HepG2 (cell line): ENCODE data around the gene VKORC1L1.
"Not testable (repeated sequence)": the region's sequence is repeated elsewhere in the genome, so short reads cannot be mapped to it uniquely, and the experiment has no call there.

Experiments
- FIP1L1 ChIP-seq: fragments of 200-400 bp; formaldehyde crosslinking; IDR thresholded peaks from 2 replicates; pipeline ENCODE4 v1.6.1; 2018; ENCODE audit warnings: low read depth, mild to moderate bottlenecking, low read length, moderate library complexity, borderline replicate concordance; ENCODE audit not compliant: insufficient read depth
- MAX ChIP-seq: IDR thresholded peaks from 2 replicates; pipeline ENCODE4 v1.6.1; 2012; ENCODE audit warnings: inconsistent platforms
- MAZ ChIP-seq, 2 experiments: sonication (generic) in 1 of 2; formaldehyde crosslinking in 1 of 2; IDR thresholded peaks; 2 replicates each; pipeline versions ENCODE4 v1.5.0 to v1.6.1; 2012 to 2020; ENCODE audit warnings: low read depth in 2 of 2, mild to moderate bottlenecking in 2 of 2, borderline replicate concordance in 1 of 2, improper control_type of control experiment in 1 of 2, low read length in 1 of 2, missing genetic modification reagents in 1 of 2, moderate library complexity in 1 of 2
- NR2F2 ChIP-seq: IDR thresholded peaks from 2 replicates; pipeline ENCODE4 v1.6.1; 2012; ENCODE audit warnings: low read depth, inconsistent platforms, borderline replicate concordance
- PHF8 ChIP-seq: sonication (generic); formaldehyde crosslinking; IDR thresholded peaks from 2 replicates; pipeline ENCODE4 v1.5.0; 2020; ENCODE audit warnings: missing genetic modification reagents
- POLR2A ChIP-seq, 2 experiments: IDR thresholded peaks; 2 replicates each; pipeline ENCODE4 v1.6.1; 2011; ENCODE audit warnings: low read depth in 2 of 2, low read length in 2 of 2, mild to moderate bottlenecking in 1 of 2, moderate library complexity in 1 of 2; ENCODE audit not compliant: insufficient read depth in 1 of 2
- SP4 ChIP-seq: sonication (generic); formaldehyde crosslinking; IDR thresholded peaks from 2 replicates; pipeline ENCODE4 v1.8.1; 2023; ENCODE audit warnings: mild to moderate bottlenecking, missing genetic modification reagents
- TAF15 ChIP-seq: fragments of 200-400 bp; formaldehyde crosslinking; IDR thresholded peaks from one replicate; pipeline ENCODE4 v1.6.1; 2018; ENCODE audit warnings: mild to moderate bottlenecking, low read depth, low read length; ENCODE audit not compliant: poor library complexity, severe bottlenecking
- ZFY ChIP-seq: sonication (generic); formaldehyde crosslinking; IDR thresholded peaks from 2 replicates; pipeline ENCODE4 v1.4.0; 2020; ENCODE audit warnings: missing genetic modification reagents
- ZNF331 ChIP-seq: sonication (generic); formaldehyde crosslinking; IDR thresholded peaks from 2 replicates; pipeline ENCODE4 v1.4.0; 2020; ENCODE audit warnings: missing genetic modification reagents
- ZNF335 ChIP-seq: sonication (generic); formaldehyde crosslinking; IDR thresholded peaks from 2 replicates; pipeline ENCODE4 v1.4.0; 2020; ENCODE audit warnings: missing genetic modification reagents
- TF ChIP-seq, protein P1 (sequence below): sonication (generic); formaldehyde crosslinking; IDR thresholded peaks from 2 replicates; pipeline ENCODE4 v1.9.0; 2021; ENCODE audit warnings: missing genetic modification reagents, borderline replicate concordance

- TF ChIP-seq ZNF335 (CRISPR knock-in tag); POLR2A (IDR thresholded peaks at IDR 0.05; ENCODE audit: insufficient read depth in 1 of 2, low read depth in 2 of 2, low read length in 2 of 2); MAZ (IDR thresholded peaks at IDR 0.05; ENCODE audit: borderline replicate concordance, low read depth, low read length); MAZ (CRISPR knock-in tag; IDR thresholded peaks at IDR 0.05; ENCODE audit: low read depth); FIP1L1; NR2F2; PHF8 (CRISPR knock-in tag); SP4; MAX; TAF15; ZFY (CRISPR knock-in tag); ZNF331 (CRISPR knock-in tag): not testable (repeated sequence)
- TF ChIP-seq, protein P1, sequence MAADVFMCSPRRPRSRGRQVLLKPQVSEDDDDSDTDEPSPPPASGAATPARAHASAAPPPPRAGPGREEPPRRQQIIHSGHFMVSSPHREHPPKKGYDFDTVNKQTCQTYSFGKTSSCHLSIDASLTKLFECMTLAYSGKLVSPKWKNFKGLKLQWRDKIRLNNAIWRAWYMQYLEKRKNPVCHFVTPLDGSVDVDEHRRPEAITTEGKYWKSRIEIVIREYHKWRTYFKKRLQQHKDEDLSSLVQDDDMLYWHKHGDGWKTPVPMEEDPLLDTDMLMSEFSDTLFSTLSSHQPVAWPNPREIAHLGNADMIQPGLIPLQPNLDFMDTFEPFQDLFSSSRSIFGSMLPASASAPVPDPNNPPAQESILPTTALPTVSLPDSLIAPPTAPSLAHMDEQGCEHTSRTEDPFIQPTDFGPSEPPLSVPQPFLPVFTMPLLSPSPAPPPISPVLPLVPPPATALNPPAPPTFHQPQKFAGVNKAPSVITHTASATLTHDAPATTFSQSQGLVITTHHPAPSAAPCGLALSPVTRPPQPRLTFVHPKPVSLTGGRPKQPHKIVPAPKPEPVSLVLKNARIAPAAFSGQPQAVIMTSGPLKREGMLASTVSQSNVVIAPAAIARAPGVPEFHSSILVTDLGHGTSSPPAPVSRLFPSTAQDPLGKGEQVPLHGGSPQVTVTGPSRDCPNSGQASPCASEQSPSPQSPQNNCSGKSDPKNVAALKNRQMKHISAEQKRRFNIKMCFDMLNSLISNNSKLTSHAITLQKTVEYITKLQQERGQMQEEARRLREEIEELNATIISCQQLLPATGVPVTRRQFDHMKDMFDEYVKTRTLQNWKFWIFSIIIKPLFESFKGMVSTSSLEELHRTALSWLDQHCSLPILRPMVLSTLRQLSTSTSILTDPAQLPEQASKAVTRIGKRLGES (CRISPR knock-in tag): not testable (repeated sequence)
Observed at GRCh38 chr7:65857321-65857894, 15.5 kb upstream of the VKORC1L1 start.
